NCI-H345 (cell line): ENCODE data around the gene ABCD3.
A peak's percentile ranks its signal among the peaks of the same experiment; 100 is the strongest.

Source experiments
- DNase-seq: peaks from one replicate; lab custom pipeline; 2025; lab: John Stamatoyannopoulos, UW

The ABCD3 gene

GRCh38 chr1:94463056-94463764 lies 45.0 kb downstream of the ABCD3 start:
- no peak for DNase-seq

- no peak for DNase-seq
These were observed 45.7 kb downstream of the ABCD3 start for GRCh38 chr1:94463765-94464330.

- no peak for DNase-seq
These were observed 50.5 kb downstream of the ABCD3 start for GRCh38 chr1:94468708-94469107.

GRCh38 chr1:94471271-94471670 lies 53.1 kb downstream of the ABCD3 start:
- DNase-seq, result no peak

GRCh38 chr1:94475232-94475631 lies 57.0 kb downstream of the ABCD3 start:
- DNase-seq, result no peak

GRCh38 chr1:94479682-94480081 lies 61.5 kb downstream of the ABCD3 start:
- no peak for DNase-seq

- peak; percentile 54 for DNase-seq
These were observed 63.3 kb downstream of the ABCD3 start for GRCh38 chr1:94481473-94481933.

- no peak for DNase-seq
These were observed 68.8 kb downstream of the ABCD3 start for GRCh38 chr1:94486990-94487389.

- no peak for DNase-seq
These were observed 72.4 kb downstream of the ABCD3 start for GRCh38 chr1:94490556-94490955.

- no peak for DNase-seq
These were observed 78.0 kb downstream of the ABCD3 start for GRCh38 chr1:94496076-94496755.

GRCh38 chr1:94501426-94501825 lies 83.2 kb downstream of the ABCD3 start:
- DNase-seq, result no peak

- DNase-seq, result no peak
These were observed 83.7 kb downstream of the ABCD3 start for GRCh38 chr1:94501935-94502334.

- no peak for DNase-seq
These were observed 85.0 kb downstream of the ABCD3 start for GRCh38 chr1:94503153-94503552.

GRCh38 chr1:94504601-94505000 lies 86.4 kb downstream of the ABCD3 start:
- no peak for DNase-seq

GRCh38 chr1:94512816-94513215 lies 94.6 kb downstream of the ABCD3 start:
- DNase-seq, result no peak

GRCh38 chr1:94514095-94514727 lies 96.0 kb downstream of the ABCD3 start:
- peak; percentile 18 for DNase-seq

GRCh38 chr1:94515296-94515947 lies 97.2 kb downstream of the ABCD3 start:
- DNase-seq, result no peak

GRCh38 chr1:94519351-94519750 lies 101.2 kb downstream of the ABCD3 start:
- DNase-seq, result no peak

- peak; percentile 46 for DNase-seq
These were observed 104.1 kb downstream of the ABCD3 start for GRCh38 chr1:94522304-94522703.

GRCh38 chr1:94524531-94524930 lies 106.3 kb downstream of the ABCD3 start:
- no peak for DNase-seq

- no peak for DNase-seq
These were observed 108.2 kb downstream of the ABCD3 start for GRCh38 chr1:94526152-94526980.
